ENCODE data around the gene ARAP2. TPM values are rescaled to one million over a fixed set of nuclear protein-coding genes. Genes with fewer than 3 reads are reported as not detected.

The ARAP2 gene
- total RNA-seq, 1 experiment from 2014 or later = 5.5 TPM

- CTCF ChIA-PET = no interaction called here
- no peaks in the 10 kb centered on the region for H3K9me3 ChIP-seq (ENCODE audit: control insufficient read depth, insufficient read depth, low read depth, low read length)
- DNase-seq (ENCODE audit: low read depth, low spot score) = no peak
- no peak overlapping the region for H3K4me3 ChIP-seq (ENCODE audit: low read depth in 2 of 2, low read length in 2 of 2)
- ATAC-seq = no peak
- intact Hi-C loops (cut with micrococcal nuclease; ENCODE audit: unreplicated experiment) (no loop called here), in situ Hi-C loops (cut with HindIII; ENCODE audit: low pct_unique_long_range_greater_than_20kb, low sequenced_read_pairs) (no loop called here)
- no peaks in the 10 kb centered on the region for H3K36me3 ChIP-seq (ENCODE audit: control insufficient read depth, insufficient read depth, low read length)
- POLR2A ChIA-PET = no interaction called here
- H3K4me1 ChIP-seq (ENCODE audit: control insufficient read depth, insufficient read depth, low read length) = no peaks in the 10 kb centered on the region
- H3K27ac ChIP-seq (ENCODE audit: low read length) = no peak overlapping the region
- no peaks in the 10 kb centered on the region for H3K27me3 ChIP-seq (ENCODE audit: control insufficient read depth, insufficient read depth, low read length)
- TF ChIP-seq TCF7L2 (IDR thresholded peaks at IDR 0.05; ENCODE audit: low read depth, low read length) = no peak
- TF ChIP-seq SIN3A (IDR thresholded peaks at IDR 0.05; ENCODE audit: borderline replicate concordance, insufficient read depth, low read depth, low read length) = no peak
- TF ChIP-seq CTCF (IDR thresholded peaks at IDR 0.05) = no peak
- TF ChIP-seq POLR2AphosphoS5 (IDR thresholded peaks at IDR 0.05; ENCODE audit: low read depth, low read length) = no peak
- no peak for TF ChIP-seq REST (IDR thresholded peaks at IDR 0.05; ENCODE audit: insufficient read depth in 1 of 2, low read depth in 2 of 2, low read length in 1 of 2)
- no TSS peak for BruUV-seq (replicated peaks)
Measured at GRCh38 chr4:36138220-36138619, 106.1 kb downstream of the ARAP2 start.

- H3K9me3 ChIP-seq (ENCODE audit: control insufficient read depth, insufficient read depth, low read depth, low read length) = no peaks in the 10 kb centered on the region
- no peak overlapping the region for H3K27ac ChIP-seq (ENCODE audit: low read length)
- ATAC-seq (no peak), DNase-seq (ENCODE audit: low read depth, low spot score) (no peak)
- no peaks in the 10 kb centered on the region for H3K36me3 ChIP-seq (ENCODE audit: control insufficient read depth, insufficient read depth, low read length)
- H3K27me3 ChIP-seq (ENCODE audit: control insufficient read depth, insufficient read depth, low read length) = no peaks in the 10 kb centered on the region
- no TSS peak for BruUV-seq (replicated peaks)
- in situ Hi-C loops (cut with HindIII; ENCODE audit: low pct_unique_long_range_greater_than_20kb, low sequenced_read_pairs) = no loop called here
- no peaks in the 10 kb centered on the region for H3K4me1 ChIP-seq (ENCODE audit: control insufficient read depth, insufficient read depth, low read length)
- intact Hi-C loops (cut with micrococcal nuclease; ENCODE audit: unreplicated experiment) = no loop called here
- POLR2A ChIA-PET = no interaction called here
- TF ChIP-seq POLR2AphosphoS5 (IDR thresholded peaks at IDR 0.05; ENCODE audit: low read depth, low read length) (no peak), SIN3A (IDR thresholded peaks at IDR 0.05; ENCODE audit: borderline replicate concordance, insufficient read depth, low read depth, low read length) (no peak)
- CTCF ChIA-PET = no interaction called here
- H3K4me3 ChIP-seq (ENCODE audit: low read depth in 2 of 2, low read length in 2 of 2) = no peak overlapping the region
Measured at GRCh38 chr4:36137336-36137735, 107.0 kb downstream of the ARAP2 start.

- H3K36me3 ChIP-seq (ENCODE audit: control insufficient read depth, insufficient read depth, low read length) = no peaks in the 10 kb centered on the region
- no peaks in the 10 kb centered on the region for H3K9me3 ChIP-seq (ENCODE audit: control insufficient read depth, insufficient read depth, low read depth, low read length)
- POLR2A ChIA-PET = no interaction called here
- TF ChIP-seq POLR2AphosphoS5 (IDR thresholded peaks at IDR 0.05; ENCODE audit: low read depth, low read length) = no peak
- no peak for TF ChIP-seq REST (IDR thresholded peaks at IDR 0.05; ENCODE audit: insufficient read depth in 1 of 2, low read depth in 2 of 2, low read length in 1 of 2)
- no peak for TF ChIP-seq CTCF (IDR thresholded peaks at IDR 0.05)
- no peak for TF ChIP-seq TCF7L2 (IDR thresholded peaks at IDR 0.05; ENCODE audit: low read depth, low read length)
- TF ChIP-seq SIN3A (IDR thresholded peaks at IDR 0.05; ENCODE audit: borderline replicate concordance, insufficient read depth, low read depth, low read length) = no peak
- H3K4me3 ChIP-seq (ENCODE audit: low read depth in 2 of 2, low read length in 2 of 2) = no peak overlapping the region
- H3K4me1 ChIP-seq (ENCODE audit: control insufficient read depth, insufficient read depth, low read length) = no peaks in the 10 kb centered on the region
- intact Hi-C loops (cut with micrococcal nuclease; ENCODE audit: unreplicated experiment) = no loop called here
- ATAC-seq (no peak), DNase-seq (ENCODE audit: low read depth, low spot score) (no peak)
- no TSS peak for BruUV-seq (replicated peaks)
- H3K27me3 ChIP-seq (ENCODE audit: control insufficient read depth, insufficient read depth, low read length) = no peaks in the 10 kb centered on the region
- CTCF ChIA-PET = no interaction called here
- in situ Hi-C loops (cut with HindIII; ENCODE audit: low pct_unique_long_range_greater_than_20kb, low sequenced_read_pairs) = no loop called here
- H3K27ac ChIP-seq (ENCODE audit: low read length) = no peak overlapping the region
Measured at GRCh38 chr4:36133658-36134057, 110.7 kb downstream of the ARAP2 start.

Measured in Panc1 (cell line).